Islet of Langerhans (tissue), 1 donor: ENCODE results near the gene SFTPD.
"Not testable (repeated sequence)": the region's sequence is repeated elsewhere in the genome, so short reads cannot be mapped to it uniquely, and the experiment has no call there.

Experiments
- FAIRE-seq: peaks from one replicate; lab custom pipeline; 2011; peaks lifted over from hg19 to GRCh38; lab: Jason Lieb, UNC

The SFTPD gene

GRCh38 chr10:79948976-79949722 lies at the start of gene SFTPD:
Gene SFTPD (minus strand): TSS chr10:79949105. CDS start chr10:79946659, 2,446 bp downstream.
- FAIRE-seq, result no peak

- no peak for FAIRE-seq
Measured at GRCh38 chr10:79995979-79996634, 47.2 kb upstream of the SFTPD start.

GRCh38 chr10:79994556-79994955 lies 45.7 kb upstream of the SFTPD start:
- FAIRE-seq, result no peak

GRCh38 chr10:79988199-79988598 lies 39.3 kb upstream of the SFTPD start:
- FAIRE-seq, result not testable (repeated sequence)

- not testable (repeated sequence) for FAIRE-seq
Measured at GRCh38 chr10:79986661-79987060, 37.8 kb upstream of the SFTPD start.

- no peak for FAIRE-seq
Measured at GRCh38 chr10:79985481-79986072, 36.7 kb upstream of the SFTPD start.

GRCh38 chr10:79984851-79985250 lies 35.9 kb upstream of the SFTPD start:
- no peak for FAIRE-seq

- no peak for FAIRE-seq
Measured at GRCh38 chr10:79983286-79983909, 34.5 kb upstream of the SFTPD start.

- FAIRE-seq, result no peak
Measured at GRCh38 chr10:79982861-79983260, 34.0 kb upstream of the SFTPD start.

- no peak for FAIRE-seq
Measured at GRCh38 chr10:79982362-79982800, 33.5 kb upstream of the SFTPD start.

GRCh38 chr10:79981450-79982361 lies 32.8 kb upstream of the SFTPD start:
- FAIRE-seq, result no peak

- FAIRE-seq, result no peak
Measured at GRCh38 chr10:79980711-79981110, 31.8 kb upstream of the SFTPD start.

- no peak for FAIRE-seq
Measured at GRCh38 chr10:79979976-79980687, 31.2 kb upstream of the SFTPD start.

- no peak for FAIRE-seq
Measured at GRCh38 chr10:79979310-79979975, 30.5 kb upstream of the SFTPD start.

GRCh38 chr10:79976999-79977398 lies 28.1 kb upstream of the SFTPD start:
- no peak for FAIRE-seq

- FAIRE-seq, result no peak
Measured at GRCh38 chr10:79970062-79970461, 21.2 kb upstream of the SFTPD start.

GRCh38 chr10:79947787-79948424 lies 999 bp downstream of the SFTPD start:
- FAIRE-seq, result no peak

GRCh38 chr10:79947083-79947415 lies 1.9 kb downstream of the SFTPD start:
- no peak for FAIRE-seq

GRCh38 chr10:79946271-79947082 lies 2.4 kb downstream of the SFTPD start:
- FAIRE-seq, result no peak
